CD4-positive, CD25-positive, alpha-beta regulatory T cell (primary cell): Measurements from ENCODE around the gene CHIT1. TPM values are rescaled to one million over a fixed set of nuclear protein-coding genes. Genes with fewer than 3 reads are reported as not detected.
"Not testable (repeated sequence)": the region's sequence is repeated elsewhere in the genome, so short reads cannot be mapped to it uniquely, and the experiment has no call there.

Source experiments
- ATAC-seq, 2 donors: fragments of 150-1000 bp; cut with Tn5 transposase; one replicate each; pipeline ENCODE4 v1.10.0; 2021; ENCODE audit warnings: low read depth in 2 of 2, moderate number of reproducible peaks in 2 of 2, moderate library complexity in 1 of 2
- DNase-seq, 3 donors: peaks; one replicate each; pipeline versions ENCODE4 v3.0.0 to v3.0.0-alpha.2; 2012 to 2022; ENCODE audit warnings: mixed read lengths in 1 of 3
- H3K27ac ChIP-seq: one replicate; pipeline ENCODE4 v1.7.0; 2013; ENCODE audit warnings: mild to moderate bottlenecking, low read length; ENCODE audit not compliant: insufficient read depth, poor library complexity, severe bottlenecking
- H3K27me3 ChIP-seq: one replicate; pipeline ENCODE4 v1.7.0; 2013; ENCODE audit warnings: low read length; ENCODE audit not compliant: control insufficient read depth, insufficient read depth
- H3K36me3 ChIP-seq: one replicate; pipeline ENCODE4 v1.7.0; 2013; ENCODE audit warnings: mild to moderate bottlenecking, low read length, moderate library complexity; ENCODE audit not compliant: control insufficient read depth, insufficient read depth
- H3K4me1 ChIP-seq: 2 replicates; pipeline ENCODE4 v1.7.0; 2013; ENCODE audit warnings: mild to moderate bottlenecking, low read length; ENCODE audit not compliant: insufficient read depth, control insufficient read depth, poor library complexity, severe bottlenecking
- H3K4me3 ChIP-seq: one replicate; pipeline ENCODE4 v1.7.0; 2013; ENCODE audit warnings: low read depth, mild to moderate bottlenecking, low read length, moderate library complexity
- H3K9me3 ChIP-seq, 2 experiments: 1 replicate in 1 of 2; 2 replicates in 1 of 2; pipeline ENCODE4 v1.7.0; 2013; ENCODE audit warnings: low read length in 2 of 2, mild to moderate bottlenecking in 1 of 2, moderate library complexity in 1 of 2; ENCODE audit not compliant: control insufficient read depth in 2 of 2
- H3K27ac Mint-ChIP-seq, 3 donors: one replicate each; pipeline ENCODE4 v1.8.0; 2020 to 2022; ENCODE audit warnings: mild to moderate bottlenecking in 3 of 3, mixed read lengths in 3 of 3, moderate library complexity in 2 of 3
- H3K27me3 Mint-ChIP-seq: one replicate; pipeline ENCODE4 v1.8.0; 2022; ENCODE audit warnings: mild to moderate bottlenecking, mixed read lengths
- H3K36me3 Mint-ChIP-seq: one replicate; pipeline ENCODE4 v1.8.0; 2020; ENCODE audit warnings: mixed read lengths
- H3K4me1 Mint-ChIP-seq, 4 donors: one replicate each; pipeline ENCODE4 v1.8.0; 2020 to 2022; ENCODE audit warnings: mixed read lengths in 4 of 4, mild to moderate bottlenecking in 1 of 4
- H3K4me3 Mint-ChIP-seq, 4 donors: one replicate each; pipeline ENCODE4 v1.8.0; 2020 to 2022; ENCODE audit warnings: mild to moderate bottlenecking in 4 of 4, mixed read lengths in 4 of 4, moderate library complexity in 3 of 4
- H3K9me3 Mint-ChIP-seq, 7 donors: one replicate each; pipeline ENCODE4 v1.8.0; 2020 to 2022; ENCODE audit warnings: mixed read lengths in 7 of 7, mild to moderate bottlenecking in 3 of 7, moderate library complexity in 2 of 7
- polyA plus RNA-seq, 4 donors: library from polyadenylated mRNA; unstranded; fragments of 300-500 nt; fragmentation: Illumina TruSeq; gene quantifications; one replicate each; pipeline ENCODE4 v1.2.3, GENCODE V29; 2021
- total RNA-seq: library from RNA; stranded (reverse); gene quantifications from one replicate; pipeline ENCODE4 v1.2.3, GENCODE V29; 2022

CHIT1 gene
- total and polyA plus RNA-seq, 5 donors from 2014 or later, result 0.17 TPM; not detected in 4

- DNase-seq (no peak), ATAC-seq (no peak)
- Histone ChIP-seq H3K4me3 (no peak overlapping the region), H3K27ac (no peak overlapping the region), H3K36me3 (no peaks in the 10 kb centered on the region), H3K27me3 (peaks cover 2% of the 10 kb centered on the region), H3K4me1 (peaks cover 15% of the 10 kb centered on the region), H3K9me3 (no peaks in the 10 kb centered on the region)
- Mint-ChIP-seq H3K36me3 (no peaks in the 10 kb centered on the region), H3K4me3 (no peak overlapping the region), H3K9me3 (peaks cover 0 to 3% (median 0%) of the 10 kb centered on the region in 7 donors), H3K4me1 (peaks cover 5 to 11% (median 8%) of the 10 kb centered on the region in 4 donors), H3K27me3 (peaks cover 44% of the 10 kb centered on the region), H3K27ac (no peak overlapping the region)
These were observed 34.6 kb upstream of the CHIT1 start for GRCh38 chr1:203264052-203264501.

- no peak for DNase-seq
- H3K36me3 ChIP-seq, result no peaks in the 10 kb centered on the region
- Mint-ChIP-seq H3K27ac (no peak overlapping the region), H3K4me3 (no peak overlapping the region), H3K36me3 (no peaks in the 10 kb centered on the region), H3K9me3 (peaks cover 0 to 3% (median 0%) of the 10 kb centered on the region in 7 donors), H3K4me1 (peaks cover 5 to 11% (median 8%) of the 10 kb centered on the region in 4 donors), H3K27me3 (peaks cover 46% of the 10 kb centered on the region)
- no peak for ATAC-seq
- peaks cover 10% of the 10 kb centered on the region for H3K4me1 ChIP-seq
- H3K27me3 ChIP-seq, result peaks cover 2% of the 10 kb centered on the region
- H3K27ac ChIP-seq, result no peak overlapping the region
- H3K9me3 ChIP-seq, result no peaks in the 10 kb centered on the region
- no peak overlapping the region for H3K4me3 ChIP-seq
These were observed 34.0 kb upstream of the CHIT1 start for GRCh38 chr1:203263496-203263895.

GRCh38 chr1:203256636-203257035 is 27.2 kb upstream of the CHIT1 start:
- not testable (repeated sequence) for H3K4me1 Mint-ChIP-seq, H3K27ac Mint-ChIP-seq, H3K4me1 ChIP-seq, DNase-seq, ATAC-seq, H3K27ac ChIP-seq, H3K4me3 ChIP-seq, H3K9me3 ChIP-seq, H3K36me3 ChIP-seq, H3K36me3 Mint-ChIP-seq, H3K4me3 Mint-ChIP-seq
- H3K27me3 ChIP-seq, result peaks cover 14% of the 10 kb centered on the region
- Mint-ChIP-seq H3K27me3 (peaks cover 57% of the 10 kb centered on the region), H3K9me3 (peaks cover 0 to 13% (median 3%) of the 10 kb centered on the region in 7 donors)

GRCh38 chr1:203254782-203255181 is 25.3 kb upstream of the CHIT1 start:
- peaks cover 0 to 13% (median 2%) of the 10 kb centered on the region in 7 donors for H3K9me3 Mint-ChIP-seq
- not testable (repeated sequence) for ATAC-seq, H3K9me3 ChIP-seq, H3K36me3 Mint-ChIP-seq, H3K4me1 ChIP-seq, H3K4me3 ChIP-seq, DNase-seq, H3K4me1 Mint-ChIP-seq, H3K4me3 Mint-ChIP-seq, H3K27ac ChIP-seq, H3K36me3 ChIP-seq, H3K27ac Mint-ChIP-seq
- H3K27me3 ChIP-seq, result peaks cover 14% of the 10 kb centered on the region
- peaks cover 57% of the 10 kb centered on the region for H3K27me3 Mint-ChIP-seq

DNA sequence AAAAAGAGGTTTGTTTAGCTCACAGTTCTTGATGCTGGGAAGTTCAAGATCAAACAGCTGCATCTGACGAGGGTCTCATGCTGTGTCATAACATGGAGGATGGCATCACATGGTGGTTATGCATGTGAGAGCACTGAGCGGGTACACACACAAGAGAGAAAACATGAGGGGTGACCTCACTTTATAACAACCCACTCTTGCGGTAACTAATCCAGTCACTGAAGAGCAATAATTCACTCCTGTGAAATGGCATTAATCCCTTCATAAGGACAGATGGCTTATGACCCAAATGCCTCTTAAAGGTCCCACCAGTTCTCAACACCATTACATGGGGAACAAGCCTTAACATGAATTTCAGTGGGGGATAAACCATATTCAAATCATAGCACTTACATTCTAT is 23.2 kb upstream of the CHIT1 start:
- no peak overlapping the region for H3K27ac ChIP-seq
- Mint-ChIP-seq H3K4me1 (no peaks in the 10 kb centered on the region), H3K36me3 (no peaks in the 10 kb centered on the region), H3K27ac (no peak overlapping the region), H3K9me3 (peaks cover 0 to 11% (median 2%) of the 10 kb centered on the region in 7 donors), H3K27me3 (peaks cover 57% of the 10 kb centered on the region), H3K4me3 (no peak overlapping the region)
- ATAC-seq, result no peak
- no peaks in the 10 kb centered on the region for H3K9me3 ChIP-seq
- no peak overlapping the region for H3K4me3 ChIP-seq
- no peak for DNase-seq
- no peaks in the 10 kb centered on the region for H3K4me1 ChIP-seq
- H3K27me3 ChIP-seq, result peaks cover 14% of the 10 kb centered on the region
- H3K36me3 ChIP-seq, result no peaks in the 10 kb centered on the region

DNA sequence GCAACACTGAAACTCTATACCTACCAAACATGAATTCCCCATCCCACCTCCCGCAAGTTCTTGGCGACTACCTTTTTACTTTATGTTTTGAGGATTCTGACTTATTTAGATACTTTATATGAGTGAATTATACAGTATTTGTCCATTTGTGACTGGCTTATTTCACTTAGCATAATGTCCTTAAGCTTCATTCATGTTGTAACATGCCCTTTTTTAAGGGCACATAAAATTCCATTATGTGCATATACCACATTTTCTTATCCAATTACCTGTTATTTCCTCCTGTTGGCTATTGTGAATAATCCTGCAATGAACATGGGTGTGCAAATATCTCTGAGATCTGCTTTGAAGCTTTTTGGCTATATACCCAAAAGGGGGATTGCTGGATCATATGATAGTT is 22.0 kb upstream of the CHIT1 start:
- Mint-ChIP-seq H3K36me3 (no peaks in the 10 kb centered on the region), H3K4me3 (no peak overlapping the region), H3K4me1 (no peaks in the 10 kb centered on the region), H3K27ac (no peak overlapping the region), H3K27me3 (peaks cover 69% of the 10 kb centered on the region), H3K9me3 (peaks cover 0 to 9% (median 2%) of the 10 kb centered on the region in 7 donors)
- ATAC-seq (no peak), DNase-seq (no peak)
- Histone ChIP-seq H3K4me3 (no peak overlapping the region), H3K27me3 (peaks cover 14% of the 10 kb centered on the region), H3K36me3 (no peaks in the 10 kb centered on the region), H3K27ac (no peak overlapping the region), H3K9me3 (no peaks in the 10 kb centered on the region), H3K4me1 (no peaks in the 10 kb centered on the region)

DNA sequence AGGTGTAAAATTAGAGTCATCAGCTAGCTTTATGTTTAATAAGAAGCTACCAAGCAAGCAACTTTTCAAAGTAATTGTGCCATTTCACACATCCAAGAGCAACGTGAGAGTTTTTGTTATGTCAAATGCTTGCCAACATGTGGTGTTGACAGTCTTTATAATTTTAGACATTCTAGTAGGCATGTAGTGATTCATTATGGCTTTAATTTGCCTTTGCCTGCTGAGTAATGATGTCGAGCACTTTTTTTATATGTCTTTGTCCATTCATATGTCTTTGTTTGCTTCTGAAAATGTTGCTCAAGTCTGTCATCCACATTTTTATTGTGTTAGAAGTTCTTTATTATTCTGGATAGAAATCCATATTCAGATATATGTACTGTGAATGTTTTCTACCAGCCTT is 21.4 kb upstream of the CHIT1 start:
- H3K4me1 Mint-ChIP-seq, result no peaks in the 10 kb centered on the region
- no peak overlapping the region for H3K27ac Mint-ChIP-seq
- DNase-seq (no peak), ATAC-seq (no peak)
- H3K9me3 ChIP-seq, result no peaks in the 10 kb centered on the region
- peaks cover 14% of the 10 kb centered on the region for H3K27me3 ChIP-seq
- H3K9me3 Mint-ChIP-seq, result peaks cover 0 to 7% (median 2%) of the 10 kb centered on the region in 7 donors
- no peak overlapping the region for H3K4me3 ChIP-seq
- H3K4me1 ChIP-seq, result no peaks in the 10 kb centered on the region
- H3K27me3 Mint-ChIP-seq, result peaks cover 67% of the 10 kb centered on the region
- no peak overlapping the region for H3K4me3 Mint-ChIP-seq
- H3K36me3 ChIP-seq, result no peaks in the 10 kb centered on the region
- no peaks in the 10 kb centered on the region for H3K36me3 Mint-ChIP-seq
- no peak overlapping the region for H3K27ac ChIP-seq

- ATAC-seq (no peak), DNase-seq (no peak)
- peaks cover 57% of the 10 kb centered on the region for H3K27me3 Mint-ChIP-seq
These were observed 15.3 kb upstream of the CHIT1 start for GRCh38 chr1:203244776-203245175.

More at GRCh38 chr1:203244776-203245175, 15.3 kb upstream of the CHIT1 start:
- no peaks in the 10 kb centered on the region for H3K36me3 ChIP-seq
- H3K4me1 ChIP-seq, result no peaks in the 10 kb centered on the region
- peaks cover 0 to 2% (median 0%) of the 10 kb centered on the region in 7 donors for H3K9me3 Mint-ChIP-seq
- H3K27ac ChIP-seq, result no peak overlapping the region
- no peaks in the 10 kb centered on the region for H3K36me3 Mint-ChIP-seq
- H3K4me1 Mint-ChIP-seq, result no peaks in the 10 kb centered on the region
- H3K4me3 ChIP-seq, result no peak overlapping the region
- no peak overlapping the region for H3K4me3 Mint-ChIP-seq
- H3K9me3 ChIP-seq, result no peaks in the 10 kb centered on the region
- H3K27me3 ChIP-seq, result peaks cover 3% of the 10 kb centered on the region
- H3K27ac Mint-ChIP-seq, result peak overlapping the region in 1 of 3 donors; percentile 2
